ENCODE data around the gene LTF. TPM values are rescaled to one million over a fixed set of nuclear protein-coding genes. Genes with fewer than 3 reads are reported as not detected.

The LTF gene
- total RNA-seq, 1 donor from 2014 or later = not detected

DNA sequence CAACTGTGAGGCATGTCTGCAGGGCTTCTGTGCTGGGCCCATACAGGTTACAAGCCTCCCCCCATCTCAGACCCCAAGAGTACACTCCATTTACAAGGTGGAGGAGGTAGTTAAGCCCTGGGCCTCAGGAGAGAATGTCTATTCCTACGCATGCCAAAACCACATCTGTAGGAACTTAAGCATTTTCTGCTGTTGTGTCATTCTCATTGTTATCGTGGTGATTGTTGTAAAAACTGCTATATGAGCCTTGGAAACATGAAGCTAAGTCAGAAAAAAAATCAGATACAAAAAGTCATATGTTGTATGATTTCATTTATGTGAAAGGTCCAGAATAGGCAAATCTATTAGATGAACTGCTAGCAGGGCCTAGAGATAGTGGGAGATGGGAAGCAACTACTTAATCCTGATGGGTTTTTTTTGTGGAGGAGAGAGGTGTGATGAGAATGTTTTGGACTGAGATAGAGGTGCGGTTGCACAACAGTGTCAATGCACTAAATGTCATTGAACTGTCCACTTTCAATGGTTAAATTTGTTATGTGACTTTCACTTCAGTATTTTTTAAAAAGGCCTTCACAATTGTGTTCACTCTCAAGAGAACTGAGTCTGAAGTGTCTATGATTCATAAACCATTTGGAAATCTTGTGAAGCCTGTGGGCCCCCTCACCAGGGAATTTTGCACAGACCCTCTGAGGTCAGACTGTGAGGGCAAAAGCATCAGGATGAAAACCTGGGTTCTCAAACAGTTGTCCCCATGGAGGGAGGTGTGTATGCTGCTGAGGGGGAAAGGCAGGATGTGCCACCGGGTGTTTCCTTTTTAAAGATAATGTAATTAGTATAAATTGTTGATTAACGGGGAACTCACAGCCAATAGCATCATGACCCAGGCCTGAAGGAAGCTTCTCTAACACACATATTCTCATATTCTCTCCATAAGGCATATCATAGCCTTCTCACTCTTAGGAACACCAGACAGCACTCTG is 36.2 kb upstream of the LTF start:
- no peaks in the 10 kb centered on the region for H3K36me3 Mint-ChIP-seq (ENCODE audit: low read depth)
- peak overlapping the region; percentile 12 for H3K4me3 Mint-ChIP-seq
- CTCF ChIA-PET = interaction anchor here (0.7 to 1.5 kb wide), 2 partner anchors 12 to 13 kb away, joined by 4 read pairs; no protein-coding TSS in a partner anchor
- H3K27me3 Mint-ChIP-seq = no peaks in the 10 kb centered on the region
- peak overlapping the region; percentile 0 for H3K27ac Mint-ChIP-seq
- peaks cover 50% of the 10 kb centered on the region for H3K4me1 Mint-ChIP-seq
- H3K9me3 Mint-ChIP-seq = peaks cover 10% of the 10 kb centered on the region
- peak; percentile 30 for ATAC-seq (ENCODE audit: low read depth)
- DNase-seq = no peak
- POLR2A ChIA-PET = interaction anchor here (1.3 kb wide), 1 partner anchor 41 kb away, joined by 3 read pairs; no protein-coding TSS in a partner anchor
- intact Hi-C loops (cut with micrococcal nuclease) = no loop called here
- TF ChIP-seq, protein P1, sequence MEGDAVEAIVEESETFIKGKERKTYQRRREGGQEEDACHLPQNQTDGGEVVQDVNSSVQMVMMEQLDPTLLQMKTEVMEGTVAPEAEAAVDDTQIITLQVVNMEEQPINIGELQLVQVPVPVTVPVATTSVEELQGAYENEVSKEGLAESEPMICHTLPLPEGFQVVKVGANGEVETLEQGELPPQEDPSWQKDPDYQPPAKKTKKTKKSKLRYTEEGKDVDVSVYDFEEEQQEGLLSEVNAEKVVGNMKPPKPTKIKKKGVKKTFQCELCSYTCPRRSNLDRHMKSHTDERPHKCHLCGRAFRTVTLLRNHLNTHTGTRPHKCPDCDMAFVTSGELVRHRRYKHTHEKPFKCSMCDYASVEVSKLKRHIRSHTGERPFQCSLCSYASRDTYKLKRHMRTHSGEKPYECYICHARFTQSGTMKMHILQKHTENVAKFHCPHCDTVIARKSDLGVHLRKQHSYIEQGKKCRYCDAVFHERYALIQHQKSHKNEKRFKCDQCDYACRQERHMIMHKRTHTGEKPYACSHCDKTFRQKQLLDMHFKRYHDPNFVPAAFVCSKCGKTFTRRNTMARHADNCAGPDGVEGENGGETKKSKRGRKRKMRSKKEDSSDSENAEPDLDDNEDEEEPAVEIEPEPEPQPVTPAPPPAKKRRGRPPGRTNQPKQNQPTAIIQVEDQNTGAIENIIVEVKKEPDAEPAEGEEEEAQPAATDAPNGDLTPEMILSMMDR (IDR thresholded peaks at IDR 0.05) = no peak

- ATAC-seq (ENCODE audit: low read depth) = no peak
- POLR2A ChIA-PET = interaction anchor here (1.7 kb wide), 1 partner anchor 9 kb away, joined by 7 read pairs; no protein-coding TSS in a partner anchor
- H3K9me3 Mint-ChIP-seq = peaks cover 2% of the 10 kb centered on the region
- CTCF ChIA-PET = interaction anchor here (1.6 to 4.0 kb wide), 2 partner anchors 10 to 40 kb away, joined by 5 to 21 read pairs; no protein-coding TSS in a partner anchor
- H3K27ac Mint-ChIP-seq = no peak overlapping the region
- H3K27me3 Mint-ChIP-seq = no peaks in the 10 kb centered on the region
- no peak for DNase-seq
- H3K4me1 Mint-ChIP-seq = peaks cover 38% of the 10 kb centered on the region
- H3K4me3 Mint-ChIP-seq = no peak overlapping the region
- TF ChIP-seq, protein P1 (IDR thresholded peaks at IDR 0.05) = no peak
- intact Hi-C loops (cut with micrococcal nuclease) = no loop called here
- H3K36me3 Mint-ChIP-seq (ENCODE audit: low read depth) = no peaks in the 10 kb centered on the region
Measured at GRCh38 chr3:46498916-46499519, 34.3 kb upstream of the LTF start.

GRCh38 chr3:46497556-46498265 is 33.0 kb upstream of the LTF start, which contains the start of gene RTP3:
Gene RTP3 (plus strand): TSS chr3:46497976. CDS start chr3:46498063, 87 bp downstream.
- ChIA-PET CTCF (interaction anchor here (1.5 to 4.0 kb wide), 4 partner anchors 9 to 132 kb away, joined by 10 to 21 read pairs (median 15); no protein-coding TSS in a partner anchor), POLR2A (interaction anchor here (1.0 to 1.7 kb wide), 2 partner anchors 8 to 42 kb away, joined by 3 to 7 read pairs; no protein-coding TSS in a partner anchor)
- DNase-seq = no peak
- H3K4me3 Mint-ChIP-seq = no peak within 1 kb of the TSS
- intact Hi-C loops (cut with micrococcal nuclease) = loop anchor here (2.0 kb wide), 2 partner anchors 41 to 61 kb away; no protein-coding TSS in a partner anchor
- ATAC-seq (ENCODE audit: low read depth) = no peak
- no peaks in the 10 kb centered on the region for H3K36me3 Mint-ChIP-seq (ENCODE audit: low read depth)
- H3K27me3 Mint-ChIP-seq = no peaks in the 10 kb centered on the region
- H3K27ac Mint-ChIP-seq = no peak within 1 kb of the TSS
- H3K9me3 Mint-ChIP-seq = no peaks in the 10 kb centered on the region
- TF ChIP-seq, protein P1 (IDR thresholded peaks at IDR 0.05) = no peak
- peaks cover 31% of the 10 kb centered on the region for H3K4me1 Mint-ChIP-seq

- H3K27me3 Mint-ChIP-seq = no peaks in the 10 kb centered on the region
- peaks cover 28% of the 10 kb centered on the region for H3K4me1 Mint-ChIP-seq
- no peaks in the 10 kb centered on the region for H3K36me3 Mint-ChIP-seq (ENCODE audit: low read depth)
- CTCF ChIA-PET = interaction anchor here (1.2 to 4.0 kb wide), 6 partner anchors 8 to 133 kb away, joined by 3 to 21 read pairs (median 10); no protein-coding TSS in a partner anchor
- intact Hi-C loops (cut with micrococcal nuclease) = loop anchor here (2.0 kb wide), 2 partner anchors 42 to 62 kb away; no protein-coding TSS in a partner anchor
- TF ChIP-seq, protein P1 (IDR thresholded peaks at IDR 0.05) = no peak
- H3K27ac Mint-ChIP-seq = no peak overlapping the region
- POLR2A ChIA-PET = interaction anchor here (1.0 kb wide), 1 partner anchor 42 kb away, joined by 3 read pairs; no protein-coding TSS in a partner anchor
- H3K4me3 Mint-ChIP-seq = no peak overlapping the region
- ATAC-seq (ENCODE audit: low read depth) = peak; percentile 34
- H3K9me3 Mint-ChIP-seq = no peaks in the 10 kb centered on the region
- DNase-seq = no peak
Measured at GRCh38 chr3:46496746-46497555, 32.2 kb upstream of the LTF start.

All from activated B cell treated with CpG ODN at 0.5 μM for 24 hours (primary cell).